H1 (cell line): ENCODE data around the gene CFD. TPM values are rescaled to one million over a fixed set of nuclear protein-coding genes. Genes with fewer than 3 reads are reported as not detected.

Source experiments
- CTCF ChIA-PET: fragments of 300-600 bp; sonication (Branson Sonifier 250); formaldehyde crosslinking; loops from one replicate; lab custom pipeline; 2021; ENCODE audit not compliant: partially characterized antibody; lab: Charles Lee
- POLR2A ChIA-PET: fragments of 300-600 bp; sonication (Branson Sonifier 250); formaldehyde crosslinking; loops from one replicate; lab custom pipeline; 2021; ENCODE audit warnings: inconsistent platforms; ENCODE audit not compliant: partially characterized antibody; lab: Charles Lee
- DNase-seq, 2 experiments: peaks; one replicate each; pipeline versions ENCODE4 v3.0.0 to v3.0.0-alpha.2; 2010 to 2022; ENCODE audit warnings: low spot score in 2 of 2, low read depth in 1 of 2, mixed read lengths in 1 of 2
- FAIRE-seq: peaks from 2 replicates; lab custom pipeline; 2011; peaks lifted over from hg19 to GRCh38; lab: Jason Lieb, UNC
- H2AFZ ChIP-seq: 2 replicates; pipeline ENCODE4 v1.8.1; 2012; ENCODE audit warnings: low read length, inconsistent platforms
- H2AK5ac ChIP-seq: 2 replicates; pipeline ENCODE4 v1.6.1; 2013; ENCODE audit warnings: low read depth, low read length
- H2BK120ac ChIP-seq: replicated peaks from 2 replicates; pipeline ENCODE3; 2013; ENCODE audit warnings: low read depth, low read length, inconsistent platforms
- H2BK12ac ChIP-seq: 2 replicates; pipeline ENCODE4 v1.6.1; 2013; ENCODE audit warnings: low read depth, low read length
- H2BK15ac ChIP-seq: 2 replicates; pipeline ENCODE4 v1.6.1; 2013; ENCODE audit warnings: low read length
- H2BK20ac ChIP-seq: 2 replicates; pipeline ENCODE4 v1.6.1; 2013; ENCODE audit warnings: low read length
- H2BK5ac ChIP-seq: 2 replicates; pipeline ENCODE4 v1.6.1; 2013; ENCODE audit warnings: low read depth, low read length
- H3K14ac ChIP-seq: 2 replicates; pipeline ENCODE4 v1.6.1; 2013; ENCODE audit warnings: inconsistent platforms; ENCODE audit not compliant: insufficient read length
- H3K18ac ChIP-seq: 2 replicates; pipeline ENCODE4 v1.6.1; 2013; ENCODE audit warnings: low read length; ENCODE audit errors: extremely low read depth
- H3K23ac ChIP-seq: 2 replicates; pipeline ENCODE4 v1.6.1; 2013; ENCODE audit warnings: inconsistent platforms; ENCODE audit not compliant: insufficient read length
- H3K23me2 ChIP-seq: 2 replicates; pipeline ENCODE4 v1.6.1; 2013; ENCODE audit warnings: low read depth, low read length
- H3K27ac ChIP-seq: 2 replicates; pipeline ENCODE4 v1.6.1; 2011; ENCODE audit warnings: low read depth, low read length, inconsistent platforms
- H3K27me3 ChIP-seq, 4 experiments: replicated peaks in 1 of 4; 1 replicate in 1 of 4; 2 replicates in 3 of 4; pipeline versions ENCODE4 v1.6.1 to v1.8.1; 2011 to 2013; ENCODE audit warnings: low read length in 3 of 4, mild to moderate bottlenecking in 3 of 4, inconsistent platforms in 2 of 4, mixed read lengths in 2 of 4, moderate library complexity in 1 of 4; ENCODE audit not compliant: control insufficient read depth in 3 of 4, insufficient read depth in 3 of 4; ENCODE audit errors: extremely low read depth in 1 of 4
- H3K36me3 ChIP-seq, 4 experiments: 2 replicates each; pipeline versions ENCODE4 v1.6.1 to v1.8.1; 2011 to 2013; ENCODE audit warnings: mild to moderate bottlenecking in 4 of 4, low read length in 3 of 4, moderate library complexity in 2 of 4, control low read depth in 1 of 4, inconsistent platforms in 1 of 4; ENCODE audit not compliant: insufficient read depth in 4 of 4, control insufficient read depth in 2 of 4
- H3K4ac ChIP-seq: replicated peaks from 2 replicates; pipeline ENCODE3; 2013; ENCODE audit warnings: low read length, low read depth, mixed read lengths, inconsistent platforms; ENCODE audit not compliant: insufficient read length
- H3K4me1 ChIP-seq, 4 experiments: replicated peaks in 1 of 4; 1 replicate in 1 of 4; 2 replicates in 3 of 4; pipeline versions ENCODE4 v1.6.1 to v1.8.1; 2011 to 2013; ENCODE audit warnings: low read length in 3 of 4, inconsistent platforms in 2 of 4, mixed read lengths in 1 of 4; ENCODE audit not compliant: insufficient read depth in 4 of 4, control insufficient read depth in 3 of 4
- H3K4me2 ChIP-seq, 2 experiments: 2 replicates each; pipeline versions ENCODE4 v1.6.1 to v1.8.1; 2011 to 2013; ENCODE audit warnings: low read depth in 2 of 2, low read length in 2 of 2, control low read depth in 1 of 2, inconsistent platforms in 1 of 2, mild to moderate bottlenecking in 1 of 2; ENCODE audit not compliant: insufficient read depth in 1 of 2
- H3K4me3 ChIP-seq, 4 experiments: fragments of 200-600, 300-600 bp in 1 of 4; sonication (generic), shearing (Covaris generic), sonication (Bioruptor Twin) in 1 of 4; 2 replicates each; pipeline versions ENCODE4 v1.5.1 to v1.8.1; 2011 to 2016; ENCODE audit warnings: low read length in 4 of 4, low read depth in 3 of 4, control low read depth in 2 of 4, inconsistent platforms in 2 of 4, mild to moderate bottlenecking in 2 of 4, mixed read lengths in 1 of 4, moderate library complexity in 1 of 4; ENCODE audit not compliant: insufficient read depth in 2 of 4; ENCODE audit errors: extremely low read depth in 1 of 4
- H3K56ac ChIP-seq: replicated peaks from 2 replicates; pipeline ENCODE3; 2013; ENCODE audit warnings: low read depth, mild to moderate bottlenecking, mixed read lengths, low read length, inconsistent platforms; ENCODE audit not compliant: insufficient read length
- H3K79me1 ChIP-seq: 2 replicates; pipeline ENCODE4 v1.6.1; 2013; ENCODE audit warnings: low read depth, low read length, control low read depth
- H3K79me2 ChIP-seq, 2 experiments: 2 replicates each; pipeline versions ENCODE4 v1.6.1 to v1.8.1; 2012 to 2013; ENCODE audit warnings: low read length in 2 of 2, mild to moderate bottlenecking in 2 of 2, inconsistent platforms in 1 of 2; ENCODE audit not compliant: insufficient read depth in 2 of 2, control insufficient read depth in 1 of 2
- H3K9ac ChIP-seq, 4 experiments: replicated peaks in 1 of 4; 1 replicate in 1 of 4; 2 replicates in 3 of 4; pipeline versions ENCODE4 v1.6.1 to v1.8.1; 2011 to 2013; ENCODE audit warnings: low read depth in 3 of 4, low read length in 3 of 4, control low read depth in 2 of 4, mild to moderate bottlenecking in 2 of 4, moderate library complexity in 2 of 4, inconsistent platforms in 1 of 4; ENCODE audit errors: extremely low read depth in 1 of 4
- H3K9me3 ChIP-seq, 2 experiments: 2 replicates each; pipeline versions ENCODE4 v1.6.1 to v1.8.1; 2012 to 2013; ENCODE audit warnings: mild to moderate bottlenecking in 2 of 2, moderate library complexity in 2 of 2, control low read depth in 1 of 2, inconsistent platforms in 1 of 2, low read depth in 1 of 2, low read length in 1 of 2, mixed read lengths in 1 of 2; ENCODE audit not compliant: insufficient read depth in 2 of 2
- H4K20me1 ChIP-seq, 2 experiments: replicated peaks in 1 of 2; 2 replicates each; pipeline versions ENCODE3 to v1.8.1; 2011 to 2013; ENCODE audit warnings: inconsistent platforms in 2 of 2, low read length in 2 of 2, mild to moderate bottlenecking in 1 of 2; ENCODE audit not compliant: insufficient read depth in 2 of 2, control insufficient read depth in 1 of 2
- H4K5ac ChIP-seq: 2 replicates; pipeline ENCODE4 v1.6.1; 2013; ENCODE audit warnings: low read length, low read depth, mixed read lengths, inconsistent platforms; ENCODE audit not compliant: insufficient read length
- H4K8ac ChIP-seq: 2 replicates; pipeline ENCODE4 v1.8.0; 2013; ENCODE audit warnings: mild to moderate bottlenecking, moderate library complexity, low read length, inconsistent platforms; ENCODE audit not compliant: insufficient read depth; ENCODE audit errors: extremely low read depth
- H4K91ac ChIP-seq: replicated peaks from 2 replicates; pipeline ENCODE3; 2013; ENCODE audit warnings: low read length, mixed read lengths, inconsistent platforms; ENCODE audit not compliant: insufficient read length
- TBP ChIP-seq: IDR thresholded peaks from 2 replicates; pipeline ENCODE4 v1.6.1; 2011; ENCODE audit warnings: low read depth, low read length, improper control_type of control experiment
- WGBS, 2 experiments: shearing (Covaris generic) in 1 of 2; methylation state at CpG; one replicate each; pipeline versions ENCODE4 v1.1.6 to v1.1.7; 2013 to 2015; ENCODE audit warnings: low lambda C conversion rate in 2 of 2, mixed read lengths in 2 of 2, inconsistent platforms in 1 of 2, low coverage in 1 of 2, missing lambda C conversion rate in 1 of 2; ENCODE audit not compliant: insufficient replicate concordance in 2 of 2, insufficient coverage in 1 of 2, insufficient read length in 1 of 2; ENCODE audit errors: extremely low coverage in 1 of 2, missing lambda C conversion rate in 1 of 2; 5-methylcytosine and 5-hydroxymethylcytosine counted together
- polyA plus RNA-seq, 7 experiments: library from polyadenylated mRNA; depleted of rRNA in 3 of 7; stranded (reverse) in 5 of 7; unstranded in 2 of 7; fragments of >200 nt in 5 of 7; fragments of 200-250 nt in 2 of 7; gene quantifications; 1 replicate in 5 of 7; 2 replicates in 1 of 7; 4 replicates in 1 of 7; pipeline versions ENCODE4 v1.2.1 to v1.2.3, GENCODE V29; 2011 to 2013; ENCODE audit warnings: missing spikeins in 2 of 7, mixed read lengths in 2 of 7
- total RNA-seq: library from RNA; stranded (reverse); fragmentation: NEBNext Ultra II Directional; extraction: Animal tissue kit (Norgen Biotek cat#: 25700); gene quantifications from 2 replicates; pipeline ENCODE4 v1.2.1, GENCODE V29; 2021

Gene CFD
- total and polyA plus RNA-seq, 2 of the 8 experiments (the other 6 are each of a cell fraction or from before 2014, with no cell fraction given): 1.7 to 2.8 TPM

- WGBS, 2 experiments: 89% methylated on average over 7 of the region's 8 CpGs; no CpG with 5 or more reads in 1 of the 2 experiments
- CTCF ChIA-PET: interaction anchor here (1.5 to 2.8 kb wide), 2 partner anchors 13 to 48 kb away, joined by 3 to 10 read pairs; no protein-coding TSS in a partner anchor
- no peak overlapping the region for H3K9ac ChIP-seq
Measured at GRCh38 chr19:870314-870713, 10.8 kb downstream of the CFD start.

More at GRCh38 chr19:870314-870713, 10.8 kb downstream of the CFD start:
- no peak for TF ChIP-seq TBP
- no peak overlapping the region for H4K8ac ChIP-seq
- H2BK12ac ChIP-seq: no peak overlapping the region
- POLR2A ChIA-PET: interaction anchor here (0.8 kb wide), 1 partner anchor 18 kb away, joined by 4 read pairs; the partner anchor contains the start of gene ELANE
- H4K5ac ChIP-seq: no peak overlapping the region
- no peak overlapping the region for H3K14ac ChIP-seq
- H3K23me2 ChIP-seq: no peaks in the 10 kb centered on the region
- no peak overlapping the region for H3K4me2 ChIP-seq
- no peak overlapping the region for H2BK15ac ChIP-seq
- peaks cover 0 to 3% of the 10 kb centered on the region in 2 experiments; a peak in 1 of 4 replicates for H3K9me3 ChIP-seq
- DNase-seq: no peak
- no peak overlapping the region for H3K4me3 ChIP-seq
- no peak overlapping the region for H2BK120ac ChIP-seq
- no peaks in the 10 kb centered on the region for H3K79me2 ChIP-seq
- H3K36me3 ChIP-seq: peaks cover 0 to 17% (median 0%) of the 10 kb centered on the region in 4 experiments; a peak in 2 of 8 replicates
- FAIRE-seq: no peak
- peaks cover 3 to 22% (median 7%) of the 10 kb centered on the region in 4 experiments for H3K4me1 ChIP-seq
- H4K20me1 ChIP-seq: peaks cover 4 to 9% of the 10 kb centered on the region in 2 experiments
- no peak overlapping the region for H4K91ac ChIP-seq
- H2BK5ac ChIP-seq: no peak overlapping the region
- H3K4ac ChIP-seq: no peak overlapping the region
- no peak overlapping the region for H2AK5ac ChIP-seq
- H3K23ac ChIP-seq: no peak overlapping the region
- H3K27ac ChIP-seq: no peak overlapping the region
- H2AFZ ChIP-seq: no peak overlapping the region
- H3K79me1 ChIP-seq: no peaks in the 10 kb centered on the region; the same call in 1 of the 2 replicates
- H3K27me3 ChIP-seq: no peaks in the 10 kb centered on the region
- no peak overlapping the region for H3K18ac ChIP-seq
- H2BK20ac ChIP-seq: no peak overlapping the region
- no peak overlapping the region for H3K56ac ChIP-seq
